Osteoblast (primary cell): ENCODE data around the gene KYNU. TPM values are rescaled to one million over a fixed set of nuclear protein-coding genes. Genes with fewer than 3 reads are reported as not detected.
"Not testable (repeated sequence)": the region's sequence is repeated elsewhere in the genome, so short reads cannot be mapped to it uniquely, and the experiment has no call there.

Experiments
- DNase-seq: peaks from one replicate; pipeline ENCODE4 v3.0.0; 2011; ENCODE audit warnings: low spot score, mixed read lengths; ENCODE audit not compliant: insufficient read length; ENCODE audit errors: missing footprints
- H2AFZ ChIP-seq: 2 replicates; pipeline ENCODE4 v1.6.0; 2011; ENCODE audit warnings: mild to moderate bottlenecking, low read length
- H3K27ac ChIP-seq: 2 replicates; pipeline ENCODE4 v1.5.1; 2011; ENCODE audit warnings: mild to moderate bottlenecking, low read depth, low read length, moderate library complexity
- H3K27me3 ChIP-seq: 2 replicates; pipeline ENCODE4 v1.6.0; 2012; ENCODE audit warnings: mild to moderate bottlenecking, control low read depth, inconsistent platforms, low read length, moderate library complexity; ENCODE audit not compliant: insufficient read depth
- H3K36me3 ChIP-seq: 2 replicates; pipeline ENCODE4 v1.5.1; 2011; ENCODE audit warnings: mild to moderate bottlenecking, low read length, control low read depth, moderate library complexity; ENCODE audit not compliant: insufficient read depth
- H3K4me1 ChIP-seq: 2 replicates; pipeline ENCODE4 v1.5.1; 2011; ENCODE audit warnings: mild to moderate bottlenecking, low read length, control low read depth, moderate library complexity; ENCODE audit not compliant: insufficient read depth
- H3K4me2 ChIP-seq: 2 replicates; pipeline ENCODE4 v1.6.0; 2011; ENCODE audit warnings: mild to moderate bottlenecking, low read length; ENCODE audit not compliant: insufficient read depth
- H3K4me3 ChIP-seq: fragments of 200-600 bp; sonication (generic); 3 replicates; pipeline ENCODE4 v1.5.1; 2012; ENCODE audit warnings: mild to moderate bottlenecking, low read length, inconsistent platforms; ENCODE audit not compliant: insufficient read depth
- H3K79me2 ChIP-seq: 2 replicates; pipeline ENCODE4 v1.6.0; 2012; ENCODE audit warnings: mild to moderate bottlenecking, low read length, control low read depth, inconsistent platforms; ENCODE audit not compliant: insufficient read depth
- H3K9me3 ChIP-seq: 2 replicates; pipeline ENCODE4 v1.5.1; 2011; ENCODE audit warnings: low read depth, low read length, control low read depth
- H4K20me1 ChIP-seq: 2 replicates; pipeline ENCODE4 v1.6.0; 2012; ENCODE audit warnings: mild to moderate bottlenecking, low read length, control low read depth; ENCODE audit not compliant: insufficient read depth
- CTCF ChIP-seq: IDR thresholded peaks from 2 replicates; pipeline ENCODE4 v1.5.1; 2011; ENCODE audit warnings: mild to moderate bottlenecking, low read depth, low read length, moderate library complexity; ENCODE audit errors: extremely low read depth
- total RNA-seq: library from RNA; depleted of rRNA; stranded (reverse); fragments of >200 nt; gene quantifications from 2 replicates; pipeline ENCODE4 v1.2.3, GENCODE V29; 2012

The KYNU gene
- total RNA-seq, 1 donor, result 10.9 TPM

GRCh38 chr2:143068509-143068908 is 191.0 kb downstream of the KYNU start:
- H3K4me3 ChIP-seq, result no peak overlapping the region
- H3K9me3 ChIP-seq, result no peaks in the 10 kb centered on the region
- H3K4me2 ChIP-seq, result no peak overlapping the region
- no peaks in the 10 kb centered on the region for H3K79me2 ChIP-seq
- H2AFZ ChIP-seq, result no peak overlapping the region
- no peaks in the 10 kb centered on the region for H3K27me3 ChIP-seq
- no peaks in the 10 kb centered on the region for H3K36me3 ChIP-seq
- DNase-seq, result no peak
- no peak for TF ChIP-seq CTCF
- H3K27ac ChIP-seq, result no peak overlapping the region
- H4K20me1 ChIP-seq, result no peaks in the 10 kb centered on the region
- H3K4me1 ChIP-seq, result no peaks in the 10 kb centered on the region

DNA sequence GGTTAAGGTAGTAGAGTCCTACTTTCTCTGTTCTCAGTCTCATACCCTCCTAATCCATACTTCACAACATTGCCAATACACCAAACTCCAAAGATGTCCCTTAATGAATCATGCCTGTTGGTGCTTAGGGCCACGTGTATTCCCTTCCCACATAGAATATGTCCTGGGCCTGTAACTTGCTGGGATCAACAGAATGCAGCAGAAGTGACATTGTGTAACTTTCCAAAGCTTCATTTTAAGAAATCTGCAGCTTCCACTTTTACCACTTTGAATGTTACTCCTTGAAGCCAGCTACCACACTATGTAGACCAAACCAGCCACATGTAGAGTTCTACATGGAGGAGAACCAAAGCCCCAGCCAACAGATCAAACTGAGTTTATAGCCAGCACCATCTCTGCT is 193.2 kb downstream of the KYNU start:
- TF ChIP-seq CTCF, result no peak
- Histone ChIP-seq H4K20me1 (no peaks in the 10 kb centered on the region), H3K9me3 (no peaks in the 10 kb centered on the region), H3K4me1 (no peaks in the 10 kb centered on the region), H3K36me3 (no peaks in the 10 kb centered on the region), H2AFZ (no peak overlapping the region), H3K27ac (no peak overlapping the region), H3K4me2 (no peak overlapping the region), H3K27me3 (no peaks in the 10 kb centered on the region), H3K4me3 (no peak overlapping the region), H3K79me2 (no peaks in the 10 kb centered on the region)
- no peak for DNase-seq

GRCh38 chr2:143071185-143071876 is 193.9 kb downstream of the KYNU start:
- Histone ChIP-seq H2AFZ (no peak overlapping the region), H3K27ac (no peak overlapping the region), H3K4me1 (no peaks in the 10 kb centered on the region), H3K27me3 (no peaks in the 10 kb centered on the region), H3K79me2 (no peaks in the 10 kb centered on the region), H3K36me3 (no peaks in the 10 kb centered on the region), H3K9me3 (no peaks in the 10 kb centered on the region), H3K4me2 (no peak overlapping the region), H3K4me3 (no peak overlapping the region), H4K20me1 (no peaks in the 10 kb centered on the region)
- no peak for TF ChIP-seq CTCF
- DNase-seq, result no peak

GRCh38 chr2:143074913-143075312 is 197.4 kb downstream of the KYNU start:
- H4K20me1 ChIP-seq, H2AFZ ChIP-seq, H3K36me3 ChIP-seq, H3K9me3 ChIP-seq, H3K4me3 ChIP-seq, H3K27me3 ChIP-seq, H3K27ac ChIP-seq, H3K4me2 ChIP-seq, DNase-seq, H3K4me1 ChIP-seq, H3K79me2 ChIP-seq: not testable (repeated sequence)
